ENCODE results near the gene AEBP1. TPM values are rescaled to one million over a fixed set of nuclear protein-coding genes. Genes with fewer than 3 reads are reported as not detected.

AEBP1 gene
- total RNA-seq, 1 experiment from 2014 or later = not detected

DNA sequence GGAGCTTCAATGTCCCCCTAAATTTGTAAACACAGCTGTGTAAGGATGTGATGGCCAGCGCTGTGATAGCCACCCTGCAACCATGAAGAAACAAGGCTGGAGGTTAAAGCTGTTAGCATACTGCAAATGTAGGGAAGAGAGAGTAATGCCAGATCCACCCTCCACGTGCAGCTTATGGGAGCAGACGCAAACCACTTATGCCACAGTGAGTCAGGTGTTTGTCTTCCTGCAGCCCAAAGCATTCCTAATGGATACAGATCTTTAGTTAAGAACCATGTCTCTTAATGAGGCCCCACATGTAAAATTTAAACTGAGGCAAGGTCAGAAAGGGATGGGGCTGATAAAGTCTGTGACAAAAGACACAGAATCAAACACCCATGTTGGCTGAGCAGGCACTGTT, 50.6 kb downstream of the AEBP1 start:
- in situ Hi-C loops (cut with HindIII; ENCODE audit: low pct_unique_long_range_greater_than_20kb, low sequenced_read_pairs) = no loop called here
- no peak for DNase-seq (ENCODE audit: low read depth, low spot score)

DNA sequence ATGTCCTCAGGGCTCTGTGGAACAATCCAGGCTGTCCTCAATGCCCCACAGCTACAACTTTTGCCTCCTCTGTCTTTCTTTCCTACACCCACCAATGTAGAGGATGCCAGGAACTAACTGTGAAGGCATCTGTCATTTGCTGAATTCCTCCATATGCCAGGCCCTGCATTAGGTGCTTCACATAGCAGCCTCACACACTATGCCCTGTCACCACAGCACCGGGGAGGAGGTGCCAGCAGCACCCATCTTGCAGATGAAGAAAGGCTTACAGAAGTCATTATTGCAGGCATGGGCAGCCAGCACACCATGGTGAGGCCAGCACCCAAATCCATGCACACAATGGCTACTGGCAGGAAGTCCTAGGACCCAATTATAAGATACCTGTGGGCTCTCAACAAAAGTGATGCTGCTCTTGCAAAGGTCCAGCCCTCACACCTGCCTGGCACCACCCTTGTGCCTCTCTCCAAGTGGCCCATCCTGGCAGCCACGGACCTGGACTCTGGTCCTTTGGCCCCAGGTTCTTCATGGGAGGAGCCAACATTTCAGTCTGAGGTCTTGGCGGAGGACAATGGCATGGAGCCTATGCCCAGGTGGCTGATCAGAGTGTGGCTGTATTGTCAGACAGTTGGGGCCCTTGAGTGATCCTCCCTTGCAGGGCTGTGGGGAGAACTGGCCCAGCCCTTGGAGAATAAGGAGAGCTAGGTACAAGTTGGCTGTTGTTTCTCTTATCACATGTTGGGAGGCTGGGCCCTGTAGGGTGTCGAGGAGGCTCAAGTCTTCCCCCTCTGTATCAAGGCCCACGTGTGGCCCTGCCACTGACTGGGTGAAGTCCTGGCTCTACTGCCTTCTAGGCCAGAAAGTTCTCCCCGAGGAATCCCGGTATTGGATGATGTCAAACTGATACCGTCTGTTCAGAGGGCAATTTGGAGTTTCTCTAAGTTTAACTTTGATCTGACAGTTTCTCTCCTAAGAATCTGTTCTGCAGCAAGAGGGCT, 51.3 kb downstream of the AEBP1 start:
- in situ Hi-C loops (cut with HindIII; ENCODE audit: low pct_unique_long_range_greater_than_20kb, low sequenced_read_pairs) = no loop called here
- DNase-seq (ENCODE audit: low read depth, low spot score) = no peak

DNA sequence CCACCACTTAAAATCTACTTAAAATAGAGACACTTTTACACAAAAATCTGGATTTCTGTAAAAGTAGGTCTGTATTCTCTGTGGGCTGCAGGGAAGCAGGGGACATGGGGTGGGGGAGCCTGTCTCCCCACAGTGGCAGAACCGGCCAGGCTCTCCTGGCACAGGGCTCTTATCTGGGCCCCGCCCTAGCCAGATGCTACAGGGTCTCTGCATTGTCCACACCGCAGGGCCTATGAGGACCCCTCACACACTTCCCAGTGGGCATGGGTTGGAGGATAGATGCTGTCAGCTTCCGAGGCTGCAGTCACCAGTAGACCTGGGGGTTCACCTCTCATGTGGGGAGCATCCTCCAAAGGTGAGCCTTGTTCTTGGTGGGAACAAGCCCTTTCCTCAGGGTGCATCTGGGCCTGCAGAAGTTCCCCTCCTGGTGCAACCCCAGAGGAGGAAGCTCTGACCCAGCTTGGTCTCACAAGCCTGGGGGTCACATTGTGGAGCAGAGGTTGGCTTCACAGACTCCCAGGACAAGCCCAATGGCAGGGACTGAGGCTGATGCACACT, 52.4 kb downstream of the AEBP1 start:
- no peak for DNase-seq (ENCODE audit: low read depth, low spot score)
- in situ Hi-C loops (cut with HindIII; ENCODE audit: low pct_unique_long_range_greater_than_20kb, low sequenced_read_pairs) = no loop called here

DNA sequence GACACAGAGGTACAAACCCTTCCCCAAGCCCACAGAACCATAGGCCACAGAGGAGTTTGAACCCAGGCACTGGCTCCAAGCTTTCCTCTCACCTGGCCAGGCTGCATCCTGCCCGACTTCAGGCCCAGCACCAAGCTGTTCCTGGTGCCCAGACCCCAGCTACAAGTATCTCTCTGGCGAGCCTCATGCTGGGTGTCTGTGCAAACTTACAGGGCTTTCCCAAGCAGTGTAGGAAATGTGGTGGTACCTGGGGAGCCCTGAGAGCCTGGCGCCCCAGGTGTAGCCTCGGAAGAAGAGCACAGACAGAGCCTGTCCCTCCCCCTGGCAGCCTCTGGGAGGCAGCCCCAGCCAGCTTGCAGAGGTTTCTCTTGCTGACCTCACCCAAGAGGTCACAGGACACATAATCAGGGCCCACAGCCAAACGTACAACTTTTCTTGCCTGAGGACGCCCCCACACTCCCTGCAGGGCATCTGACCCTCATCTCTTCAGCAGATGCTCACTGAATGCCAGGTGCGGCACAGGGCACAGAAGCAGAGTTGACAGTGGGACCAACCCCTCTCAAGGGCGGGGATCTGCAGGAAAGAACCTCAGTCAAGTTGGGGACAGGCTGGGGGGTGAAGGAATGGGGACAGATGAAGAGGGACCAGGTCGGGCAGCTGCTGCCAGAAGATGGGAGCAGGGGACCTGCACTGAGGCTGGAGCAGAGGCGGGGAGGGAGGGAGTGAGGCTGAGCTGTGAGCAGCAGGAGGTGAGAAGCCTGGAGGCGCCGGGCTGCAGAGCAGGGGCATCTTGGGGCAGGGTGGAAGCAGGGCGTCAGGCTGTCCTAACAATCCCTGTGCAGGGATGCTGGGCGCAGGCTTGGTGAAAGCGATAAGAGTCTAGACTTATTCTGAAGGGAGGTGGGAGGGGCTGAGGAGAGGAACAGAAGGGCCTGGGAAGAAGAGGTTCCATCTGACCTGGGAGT, 53.3 kb downstream of the AEBP1 start:
- in situ Hi-C loops (cut with HindIII; ENCODE audit: low pct_unique_long_range_greater_than_20kb, low sequenced_read_pairs) = no loop called here

DNA sequence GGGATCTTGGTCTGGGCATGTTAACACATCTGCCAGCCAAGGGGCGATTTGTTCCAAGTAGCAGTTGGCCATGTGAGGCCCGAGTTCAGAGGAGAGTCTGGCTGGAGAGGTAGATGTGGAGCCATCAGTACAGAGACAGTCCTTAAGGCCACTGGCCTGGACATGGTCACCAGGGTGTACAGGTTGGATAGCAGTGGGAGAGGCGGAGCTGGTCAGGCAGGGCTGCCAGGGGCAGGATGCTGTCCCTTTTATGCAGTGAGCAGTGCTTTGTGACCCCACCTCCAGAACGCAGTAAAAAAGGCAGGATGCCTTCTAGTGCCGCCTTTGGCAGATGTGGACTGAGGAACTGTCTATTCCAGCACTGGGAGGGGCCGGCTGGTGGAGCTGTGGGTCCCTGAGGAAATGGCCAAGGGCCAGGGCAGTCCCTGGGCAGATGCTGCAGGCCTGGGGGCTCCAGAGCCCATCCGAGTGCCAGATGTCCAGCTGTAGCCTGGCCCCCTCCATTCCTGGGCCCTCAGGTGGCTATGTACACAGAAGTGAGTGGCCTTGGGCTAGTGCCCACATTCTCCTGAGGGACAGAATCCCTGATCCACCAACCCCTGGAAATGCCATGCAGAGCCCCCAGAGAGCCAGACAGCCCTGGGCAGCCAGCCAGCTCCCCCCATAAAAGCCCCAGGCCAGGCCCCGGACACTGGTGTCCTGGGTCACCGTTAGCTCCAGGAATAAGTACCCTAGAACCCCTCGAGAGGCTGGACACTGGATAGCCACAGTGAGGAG, 54.1 kb downstream of the AEBP1 start:
- DNase-seq (ENCODE audit: low read depth, low spot score) = no peak
- in situ Hi-C loops (cut with HindIII; ENCODE audit: low pct_unique_long_range_greater_than_20kb, low sequenced_read_pairs) = no loop called here

More for the DNA sequence above, 53.3 kb downstream of the AEBP1 start:
- DNase-seq (ENCODE audit: low read depth, low spot score) = no peak

DNA sequence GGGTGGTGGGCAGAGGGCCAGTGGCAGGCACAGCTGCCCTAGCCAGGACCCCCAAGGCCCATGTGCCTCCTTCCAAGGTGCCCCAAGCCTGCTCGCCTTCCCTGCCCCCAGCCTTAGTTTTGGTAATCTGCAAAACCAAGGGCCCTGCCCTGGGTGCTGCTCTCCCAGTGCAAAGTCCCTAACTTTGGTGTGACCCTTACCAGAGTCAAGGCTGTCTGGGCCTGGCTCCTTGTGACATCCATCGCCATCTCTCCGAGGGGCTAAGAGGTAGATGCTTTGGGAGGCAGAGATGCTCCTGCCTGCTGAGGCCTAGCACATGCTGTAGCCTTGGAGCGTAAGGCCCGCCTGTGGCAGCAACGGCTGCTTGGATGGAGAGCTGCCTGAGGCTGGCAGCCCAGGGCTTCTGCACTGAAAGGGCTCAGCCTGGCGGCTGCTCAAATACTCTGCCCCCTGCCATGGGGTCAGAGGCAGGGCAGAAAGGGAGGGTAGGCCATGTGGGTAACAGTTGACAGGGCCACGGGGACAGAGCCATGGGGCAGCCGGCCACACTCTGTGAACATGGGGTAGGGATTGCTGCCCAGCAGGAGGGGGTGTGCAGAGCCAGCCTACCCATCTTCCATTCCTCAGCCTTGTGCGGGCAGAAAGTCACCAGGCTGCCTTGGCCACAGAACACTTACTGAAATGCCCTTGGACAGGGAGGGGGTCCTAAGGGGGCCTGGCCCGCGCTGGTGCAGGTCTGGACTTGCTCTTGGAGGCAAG, 54.9 kb downstream of the AEBP1 start:
- in situ Hi-C loops (cut with HindIII; ENCODE audit: low pct_unique_long_range_greater_than_20kb, low sequenced_read_pairs) = no loop called here
- no peak for DNase-seq (ENCODE audit: low read depth, low spot score)

DNA sequence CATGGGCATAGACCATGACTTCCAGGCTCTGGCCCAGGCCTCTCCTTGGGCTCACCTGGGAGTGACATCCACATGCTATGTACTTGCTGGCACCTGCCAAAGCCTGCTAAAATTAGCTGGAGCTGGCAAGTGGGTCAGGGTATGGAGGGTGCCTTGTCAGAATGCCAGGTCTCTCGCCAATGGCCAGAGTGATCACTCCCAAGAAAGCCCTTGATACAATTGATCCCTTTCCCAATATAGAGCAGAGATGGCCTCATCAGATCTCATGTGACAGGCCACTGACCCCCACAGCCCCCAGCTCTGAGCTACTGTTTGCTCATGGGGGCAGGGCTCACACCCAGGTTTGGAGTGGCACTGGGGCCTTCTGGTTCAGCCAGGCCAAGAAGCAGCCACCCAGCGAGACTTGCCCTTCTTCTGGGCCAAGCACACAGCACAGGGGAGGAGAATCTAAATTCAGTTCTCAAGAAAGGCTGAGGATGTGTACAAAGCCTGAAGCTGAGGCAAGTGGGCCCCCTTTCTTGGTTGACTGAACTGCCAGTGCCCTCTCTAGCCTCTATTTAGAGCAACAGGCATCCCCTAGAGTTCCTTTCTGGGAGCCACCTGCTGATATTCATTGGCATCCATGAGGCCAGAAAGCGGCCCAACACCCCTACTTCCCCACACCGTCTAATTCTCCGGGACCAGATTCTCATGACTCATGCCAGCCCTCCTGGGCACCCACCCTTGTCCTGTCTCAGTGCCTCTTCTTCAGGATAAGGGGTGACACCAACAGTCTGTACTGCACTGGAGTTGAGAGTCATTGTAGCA, 55.9 kb downstream of the AEBP1 start:
- in situ Hi-C loops (cut with HindIII; ENCODE audit: low pct_unique_long_range_greater_than_20kb, low sequenced_read_pairs) = no loop called here
- DNase-seq (ENCODE audit: low read depth, low spot score) = no peak

DNA sequence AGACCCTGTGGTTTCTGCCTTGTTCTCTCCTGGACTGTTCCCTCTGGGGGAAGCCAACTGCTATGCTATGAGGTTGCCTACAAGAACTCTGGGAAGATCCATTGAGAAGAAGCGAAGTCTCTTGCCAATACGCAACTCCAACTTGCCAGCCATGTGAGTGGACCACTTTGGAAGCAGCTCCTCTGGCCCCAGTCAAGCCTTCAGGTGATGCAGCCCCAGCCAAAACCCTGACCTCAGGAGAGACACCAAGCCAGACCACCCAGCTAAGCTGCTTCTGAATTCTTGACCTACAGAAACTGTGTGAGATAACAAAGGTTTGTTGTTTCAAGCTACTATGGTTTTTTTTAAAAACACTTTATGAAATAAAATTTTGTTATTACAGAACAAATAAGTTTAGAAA, 57.2 kb downstream of the AEBP1 start:
- DNase-seq (ENCODE audit: low read depth, low spot score) = no peak
- in situ Hi-C loops (cut with HindIII; ENCODE audit: low pct_unique_long_range_greater_than_20kb, low sequenced_read_pairs) = no loop called here

DNA sequence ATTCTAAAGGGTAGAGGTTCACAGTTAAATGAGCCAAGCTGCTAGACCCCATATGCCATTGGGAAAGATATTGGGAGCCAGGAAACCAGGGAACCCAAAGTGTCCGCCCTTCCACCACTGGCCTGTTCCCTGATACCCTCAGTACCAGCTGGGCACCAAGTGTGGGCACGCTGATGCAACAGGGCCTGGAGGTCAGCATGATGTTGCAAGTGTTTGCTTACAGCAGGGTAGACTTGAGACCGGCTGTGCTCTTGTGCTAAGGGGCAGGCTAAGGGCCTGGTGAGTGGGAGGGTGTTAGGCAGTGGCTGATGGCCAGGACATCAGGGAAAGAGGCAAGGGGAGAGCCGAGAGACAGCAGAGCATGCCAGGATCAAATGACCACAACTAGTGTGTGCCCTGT, 58.0 kb downstream of the AEBP1 start:
- DNase-seq (ENCODE audit: low read depth, low spot score) = no peak
- in situ Hi-C loops (cut with HindIII; ENCODE audit: low pct_unique_long_range_greater_than_20kb, low sequenced_read_pairs) = no loop called here

DNA sequence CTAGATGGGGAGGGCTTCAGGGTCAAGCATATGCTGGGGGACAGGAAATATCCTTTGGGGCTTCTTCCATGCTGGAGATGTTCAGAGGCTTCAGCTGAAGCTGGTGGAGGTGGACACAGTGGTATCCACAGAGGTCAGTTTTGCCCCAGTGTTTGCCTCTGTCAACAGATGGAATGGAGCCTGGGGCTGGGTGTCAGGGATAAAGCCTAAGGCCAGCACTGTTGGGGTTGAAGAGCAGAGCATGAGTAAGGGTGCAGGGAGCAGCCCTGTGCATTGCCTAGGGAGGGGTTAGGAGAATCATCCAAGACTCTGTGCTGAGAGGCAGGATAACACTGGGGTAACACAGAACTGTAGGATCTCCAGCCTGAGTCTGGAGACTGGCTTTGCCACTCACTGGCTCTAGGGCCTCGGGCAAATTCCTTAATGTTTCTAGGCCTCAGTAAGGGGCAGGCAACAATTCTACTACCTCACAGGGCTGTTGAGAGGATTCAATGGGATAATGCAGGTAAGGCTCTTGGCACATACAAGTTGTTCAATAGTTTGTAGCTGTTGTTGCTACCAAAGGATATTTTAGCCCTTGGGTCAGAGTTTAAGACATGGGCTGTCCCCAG, 58.7 kb downstream of the AEBP1 start:
- DNase-seq (ENCODE audit: low read depth, low spot score) = no peak
- in situ Hi-C loops (cut with HindIII; ENCODE audit: low pct_unique_long_range_greater_than_20kb, low sequenced_read_pairs) = no loop called here

DNA sequence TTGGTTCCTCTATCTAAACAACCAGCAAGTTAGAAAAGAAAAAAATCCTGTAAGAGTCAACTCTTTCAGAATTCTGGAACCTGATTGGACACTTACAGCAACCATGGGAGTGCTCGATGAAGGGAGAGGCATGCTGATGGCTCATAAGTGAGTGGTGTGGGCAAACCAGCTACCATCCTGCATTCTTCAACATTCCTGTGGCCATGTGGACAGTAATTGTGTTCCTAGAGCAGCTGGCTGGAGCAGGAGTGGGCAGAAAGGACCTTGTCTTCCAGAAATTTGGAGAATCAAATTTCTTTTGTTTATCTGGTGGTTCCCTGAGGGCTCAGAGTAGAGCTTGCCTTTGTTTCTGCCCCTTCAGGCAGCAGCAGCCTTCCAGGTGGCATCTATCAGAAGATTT, 59.4 kb downstream of the AEBP1 start:
- in situ Hi-C loops (cut with HindIII; ENCODE audit: low pct_unique_long_range_greater_than_20kb, low sequenced_read_pairs) = no loop called here
- DNase-seq (ENCODE audit: low read depth, low spot score) = peak; percentile 65

Small RNA genes within 50 kb of the gene (small RNA-seq; reads per million reads assigned to genes)
- gene RNA5SP230 = 0 to 0.05 reads per million in 2 experiments

Other genes starting within 250 kb of the AEBP1 start
- 137 and 144 TPM in 2 replicates for gene MRPS24, start 234.8 kb upstream of the AEBP1 start, total RNA-seq (2014; rRNA removed; shearing (Covaris generic))
- gene URGCP, start 197.7 kb upstream of the AEBP1 start, total RNA-seq (2014; rRNA removed; shearing (Covaris generic)) = 39.3 and 44.3 TPM in 2 replicates
- gene UBE2D4, start 177.9 kb upstream of the AEBP1 start, total RNA-seq (2014; rRNA removed; shearing (Covaris generic)) = 25.7 and 27.7 TPM in 2 replicates
- gene SPDYE1, start 106.4 kb upstream of the AEBP1 start, total RNA-seq (2014; rRNA removed; shearing (Covaris generic)) = not detected in 2 replicates
- 146 and 161 TPM in 2 replicates for gene DBNL, start 59.6 kb upstream of the AEBP1 start, total RNA-seq (2014; rRNA removed; shearing (Covaris generic))
- gene PGAM2, start 38.8 kb upstream of the AEBP1 start, total RNA-seq (2014; rRNA removed; shearing (Covaris generic)) = not detected in 2 replicates
- gene POLM, start 21.8 kb upstream of the AEBP1 start, total RNA-seq (2014; rRNA removed; shearing (Covaris generic)) = 12.7 and 13.7 TPM in 2 replicates
- gene POLD2, start 19.2 kb downstream of the AEBP1 start, total RNA-seq (2014; rRNA removed; shearing (Covaris generic)) = 167 and 172 TPM in 2 replicates
- not detected in 2 replicates for gene MYL7, start 37.0 kb downstream of the AEBP1 start, total RNA-seq (2014; rRNA removed; shearing (Covaris generic))
- gene GCK, start 85.1 kb downstream of the AEBP1 start, total RNA-seq (2014; rRNA removed; shearing (Covaris generic)) = not detected in 2 replicates
- gene YKT6, start 96.6 kb downstream of the AEBP1 start, total RNA-seq (2014; rRNA removed; shearing (Covaris generic)) = 159 and 163 TPM in 2 replicates
- 0.13 and 0.37 TPM in 2 replicates for gene CAMK2B, start 221.2 kb downstream of the AEBP1 start, total RNA-seq (2014; rRNA removed; shearing (Covaris generic))